H9 (cell line): ENCODE data around the gene PDZD7. TPM values are rescaled to one million over a fixed set of nuclear protein-coding genes. Genes with fewer than 3 reads are reported as not detected.

ENCODE experiments used
- DNase-seq: peaks from one replicate; pipeline ENCODE4 v3.0.0-alpha.2; 2017
- H2AFZ ChIP-seq: one replicate; pipeline ENCODE4 v1.6.1; 2013; ENCODE audit warnings: mild to moderate bottlenecking, low read length, control low read depth, moderate library complexity
- H2AK5ac ChIP-seq: 2 replicates; pipeline ENCODE4 v1.6.1; 2013; ENCODE audit warnings: low read length, control low read depth, mixed read lengths; ENCODE audit not compliant: insufficient read length
- H2BK120ac ChIP-seq: one replicate; pipeline ENCODE4 v1.6.1; 2013; ENCODE audit warnings: low read depth, mild to moderate bottlenecking, low read length, control low read depth, inconsistent platforms; ENCODE audit not compliant: poor library complexity, severe bottlenecking
- H2BK12ac ChIP-seq: 2 replicates; pipeline ENCODE4 v1.6.1; 2013; ENCODE audit warnings: low read length, control low read depth, mixed read lengths, low read depth; ENCODE audit not compliant: insufficient read length
- H2BK15ac ChIP-seq: 2 replicates; pipeline ENCODE4 v1.6.1; 2013; ENCODE audit warnings: low read depth, low read length, control low read depth
- H2BK20ac ChIP-seq: one replicate; pipeline ENCODE4 v1.6.1; 2013; ENCODE audit warnings: low read depth, mild to moderate bottlenecking, low read length, control low read depth, inconsistent platforms; ENCODE audit not compliant: poor library complexity, severe bottlenecking
- H2BK5ac ChIP-seq: 2 replicates; pipeline ENCODE4 v1.6.1; 2013; ENCODE audit warnings: low read length, control low read depth, mixed read lengths; ENCODE audit not compliant: insufficient read length
- H3K14ac ChIP-seq: 2 replicates; pipeline ENCODE4 v1.6.1; 2013; ENCODE audit warnings: low read length, control low read depth; ENCODE audit not compliant: insufficient read depth
- H3K18ac ChIP-seq: 2 replicates; pipeline ENCODE4 v1.6.1; 2013; ENCODE audit warnings: low read depth, mild to moderate bottlenecking, mixed read lengths, low read length, control low read depth; ENCODE audit not compliant: insufficient read length
- H3K23ac ChIP-seq: 2 replicates; pipeline ENCODE4 v1.6.1; 2013; ENCODE audit warnings: low read length, control low read depth, mixed read lengths, low read depth; ENCODE audit not compliant: insufficient read length
- H3K23me2 ChIP-seq: 2 replicates; pipeline ENCODE4 v1.6.1; 2013; ENCODE audit warnings: low read depth, mild to moderate bottlenecking, mixed read lengths, low read length, control low read depth; ENCODE audit not compliant: insufficient read length, poor library complexity, severe bottlenecking
- H3K27ac ChIP-seq: 2 replicates; pipeline ENCODE4 v1.5.1; 2013; ENCODE audit warnings: low read length, control low read depth, mixed read lengths, low read depth; ENCODE audit not compliant: insufficient read length
- H3K27me3 ChIP-seq: 2 replicates; pipeline ENCODE4 v1.6.1; 2013; ENCODE audit warnings: low read length, control low read depth, inconsistent platforms; ENCODE audit not compliant: insufficient read depth
- H3K4ac ChIP-seq: 2 replicates; pipeline ENCODE4 v1.6.1; 2013; ENCODE audit warnings: low read depth, mild to moderate bottlenecking, control low read depth, inconsistent platforms, low read length, moderate library complexity
- H3K4me1 ChIP-seq: 2 replicates; pipeline ENCODE4 v1.6.1; 2013; ENCODE audit warnings: low read length, control low read depth, inconsistent platforms; ENCODE audit not compliant: insufficient read depth
- H3K4me2 ChIP-seq: 2 replicates; pipeline ENCODE4 v1.6.1; 2013; ENCODE audit warnings: low read length, control low read depth, mixed read lengths; ENCODE audit not compliant: insufficient read length, insufficient read depth
- H3K56ac ChIP-seq: 2 replicates; pipeline ENCODE4 v1.6.1; 2013; ENCODE audit warnings: low read depth, mild to moderate bottlenecking, mixed read lengths, low read length, control low read depth; ENCODE audit not compliant: insufficient read length
- H3K79me1 ChIP-seq: 2 replicates; pipeline ENCODE4 v1.6.1; 2013; ENCODE audit warnings: low read depth, mild to moderate bottlenecking, moderate library complexity, low read length, control low read depth, inconsistent platforms; ENCODE audit not compliant: insufficient read depth, poor library complexity, severe bottlenecking
- H3K79me2 ChIP-seq: 2 replicates; pipeline ENCODE4 v1.6.1; 2013; ENCODE audit warnings: low read length, control low read depth, inconsistent platforms; ENCODE audit not compliant: insufficient read depth
- H3K9ac ChIP-seq: 2 replicates; pipeline ENCODE4 v1.6.1; 2013; ENCODE audit warnings: low read length, control low read depth, mixed read lengths; ENCODE audit not compliant: insufficient read length; ENCODE audit errors: extremely low read depth
- H3K9me3 ChIP-seq: one replicate; pipeline ENCODE4 v1.6.1; 2013; ENCODE audit warnings: low read depth, low read length, inconsistent platforms; ENCODE audit not compliant: control insufficient read depth
- H3T11ph ChIP-seq: one replicate; pipeline ENCODE4 v1.6.1; 2013; ENCODE audit warnings: mild to moderate bottlenecking, low read length, control low read depth, inconsistent platforms
- H4K20me1 ChIP-seq: one replicate; pipeline ENCODE4 v1.6.1; 2013; ENCODE audit not compliant: control insufficient read depth, insufficient read length, insufficient read depth
- H4K5ac ChIP-seq: 2 replicates; pipeline ENCODE4 v1.6.1; 2013; ENCODE audit warnings: low read depth, mild to moderate bottlenecking, mixed read lengths, low read length, control low read depth; ENCODE audit not compliant: insufficient read length
- H4K8ac ChIP-seq: replicated peaks from 2 replicates; pipeline ENCODE4 v1.6.1; 2013; ENCODE audit warnings: low read length, control low read depth, mixed read lengths, low read depth; ENCODE audit not compliant: insufficient read length
- H4K91ac ChIP-seq: 2 replicates; pipeline ENCODE4 v1.6.1; 2013; ENCODE audit warnings: low read depth, mild to moderate bottlenecking, moderate library complexity, mixed read lengths, low read length, control low read depth; ENCODE audit not compliant: insufficient read length
- H3K27ac Mint-ChIP-seq, 3 experiments: 2 replicates in 2 of 3; 3 replicates in 1 of 3; pipeline ENCODE4 v1.8.0; 2020 to 2021; ENCODE audit warnings: mixed read lengths in 3 of 3, mild to moderate bottlenecking in 1 of 3, moderate library complexity in 1 of 3
- H3K27me3 Mint-ChIP-seq: 2 replicates; pipeline ENCODE4 v1.8.0; 2021; ENCODE audit warnings: low read depth, mild to moderate bottlenecking, moderate library complexity, mixed read lengths
- H3K36me3 Mint-ChIP-seq, 3 experiments: 2 replicates in 2 of 3; 3 replicates in 1 of 3; pipeline ENCODE4 v1.8.0; 2020 to 2021; ENCODE audit warnings: low read depth in 3 of 3, mixed read lengths in 3 of 3; ENCODE audit not compliant: insufficient read depth in 1 of 3
- H3K4me1 Mint-ChIP-seq, 2 experiments: 2 replicates each; pipeline ENCODE4 v1.8.0; 2020; ENCODE audit warnings: mixed read lengths in 2 of 2
- H3K4me3 Mint-ChIP-seq, 2 experiments: 2 replicates in 1 of 2; 3 replicates in 1 of 2; pipeline ENCODE4 v1.8.0; 2020 to 2021; ENCODE audit warnings: mild to moderate bottlenecking in 2 of 2, mixed read lengths in 2 of 2, moderate library complexity in 1 of 2
- H3K9me3 Mint-ChIP-seq, 2 experiments: 2 replicates in 1 of 2; 3 replicates in 1 of 2; pipeline ENCODE4 v1.8.0; 2020; ENCODE audit warnings: mild to moderate bottlenecking in 2 of 2, mixed read lengths in 2 of 2, moderate library complexity in 1 of 2
- WGBS: extraction: QIAGEN DNeasy Blood & Tissue Kit; methylation state at CpG from one replicate; pipeline ENCODE4 v1.1.7; 2013; ENCODE audit warnings: missing lambda C conversion rate, low lambda C conversion rate, mixed read lengths; ENCODE audit not compliant: insufficient read length; ENCODE audit errors: extremely low coverage; 5-methylcytosine and 5-hydroxymethylcytosine counted together
- total RNA-seq: library from RNA; stranded (reverse); gene quantifications from 2 replicates; pipeline ENCODE4 v1.2.1, GENCODE V29; 2021
- TF ChIP-seq, protein P1 (sequence below): fragments of 200-600 bp; sonication (generic); conservative IDR thresholded peaks from 3 replicates; pipeline ENCODE4 v1.8.0; 2021; ENCODE audit warnings: antibody characterized with exemption, mild to moderate bottlenecking

The PDZD7 gene
- total RNA-seq, 1 experiment from 2014 or later: 2.0 TPM

DNA sequence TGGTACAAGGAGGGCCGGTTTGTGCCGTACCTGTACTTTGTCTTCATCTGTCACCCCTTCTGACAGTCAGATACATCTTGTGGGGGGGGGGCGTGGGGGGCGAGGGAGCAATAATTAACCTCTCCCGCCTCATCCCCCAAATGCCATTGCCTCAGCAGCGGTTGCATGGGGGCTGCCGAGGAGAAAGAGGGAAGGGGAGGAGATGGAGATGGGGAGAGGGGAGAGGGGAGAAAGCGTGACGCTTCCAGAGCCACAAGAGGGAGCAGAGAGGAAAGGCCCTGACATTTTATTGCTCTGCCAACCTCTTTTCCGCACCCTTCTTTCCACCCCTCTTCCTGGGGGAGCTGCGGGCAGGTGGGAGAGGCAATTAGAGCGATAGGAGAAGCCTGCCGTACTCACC, 42.7 kb upstream of the PDZD7 start:
- Histone ChIP-seq H2AFZ (no peak overlapping the region), H3K4me1 (peaks cover 2% of the 10 kb centered on the region; the same call in 1 of the 2 replicates), H3K14ac (no peak overlapping the region), H3K23me2 (peaks cover 2% of the 10 kb centered on the region), H3K4ac (no peak overlapping the region), H2AK5ac (no peak overlapping the region), H4K5ac (no peak overlapping the region), H3K27me3 (peaks cover 12% of the 10 kb centered on the region; the same call in 1 of the 2 replicates), H3K9me3 (no peaks in the 10 kb centered on the region), H2BK20ac (no peak overlapping the region), H3K18ac (no peak overlapping the region), H4K8ac (no peak overlapping the region), H2BK15ac (no peak overlapping the region), H3K4me2 (peak overlapping the region; percentile 37), H3K23ac (no peak overlapping the region), H3K79me1 (no peaks in the 10 kb centered on the region), H4K20me1 (no peaks in the 10 kb centered on the region), H3K9ac (no peak overlapping the region), H3K27ac (no peak overlapping the region), H4K91ac (no peak overlapping the region), H3T11ph (no peak overlapping the region), H2BK12ac (no peak overlapping the region), H2BK5ac (no peak overlapping the region), H3K79me2 (no peaks in the 10 kb centered on the region), H3K56ac (no peak overlapping the region), H2BK120ac (no peak overlapping the region)
- TF ChIP-seq, protein P1, sequence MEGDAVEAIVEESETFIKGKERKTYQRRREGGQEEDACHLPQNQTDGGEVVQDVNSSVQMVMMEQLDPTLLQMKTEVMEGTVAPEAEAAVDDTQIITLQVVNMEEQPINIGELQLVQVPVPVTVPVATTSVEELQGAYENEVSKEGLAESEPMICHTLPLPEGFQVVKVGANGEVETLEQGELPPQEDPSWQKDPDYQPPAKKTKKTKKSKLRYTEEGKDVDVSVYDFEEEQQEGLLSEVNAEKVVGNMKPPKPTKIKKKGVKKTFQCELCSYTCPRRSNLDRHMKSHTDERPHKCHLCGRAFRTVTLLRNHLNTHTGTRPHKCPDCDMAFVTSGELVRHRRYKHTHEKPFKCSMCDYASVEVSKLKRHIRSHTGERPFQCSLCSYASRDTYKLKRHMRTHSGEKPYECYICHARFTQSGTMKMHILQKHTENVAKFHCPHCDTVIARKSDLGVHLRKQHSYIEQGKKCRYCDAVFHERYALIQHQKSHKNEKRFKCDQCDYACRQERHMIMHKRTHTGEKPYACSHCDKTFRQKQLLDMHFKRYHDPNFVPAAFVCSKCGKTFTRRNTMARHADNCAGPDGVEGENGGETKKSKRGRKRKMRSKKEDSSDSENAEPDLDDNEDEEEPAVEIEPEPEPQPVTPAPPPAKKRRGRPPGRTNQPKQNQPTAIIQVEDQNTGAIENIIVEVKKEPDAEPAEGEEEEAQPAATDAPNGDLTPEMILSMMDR: peak; percentile 13; the same call in 1 of the 3 replicates
- H3K36me3 Mint-ChIP-seq: no peaks in the 10 kb centered on the region
- H3K27ac Mint-ChIP-seq: no peak overlapping the region
- H3K4me3 Mint-ChIP-seq: no peak overlapping the region; a peak in 2 of 5 replicates
- H3K4me1 Mint-ChIP-seq: peaks cover 17 to 33% of the 10 kb centered on the region in 2 experiments
- peaks cover 69% of the 10 kb centered on the region for H3K27me3 Mint-ChIP-seq
- no peaks in the 10 kb centered on the region; a peak in 1 of 5 replicates for H3K9me3 Mint-ChIP-seq
- no CpG with 5 or more reads among the region's 13 CpGs for WGBS
- DNase-seq: no peak
